Bronchial epithelial cell (primary cell): Measurements from ENCODE around the gene DGKB. TPM values are rescaled to one million over a fixed set of nuclear protein-coding genes. Genes with fewer than 3 reads are reported as not detected.

Experiments
- DNase-seq: peaks from one replicate; pipeline ENCODE4 v3.0.0-alpha.2; 2010; ENCODE audit warnings: low read depth
- FAIRE-seq: peaks from 2 replicates; lab custom pipeline; 2011; peaks lifted over from hg19 to GRCh38; lab: Jason Lieb, UNC
- H3K27me3 ChIP-seq: 2 replicates; pipeline ENCODE4 v1.5.1; 2011; ENCODE audit warnings: low read length; ENCODE audit not compliant: control insufficient read depth, insufficient read depth
- H3K36me3 ChIP-seq: 2 replicates; pipeline ENCODE4 v1.5.1; 2011; ENCODE audit warnings: low read length; ENCODE audit not compliant: control insufficient read depth, insufficient read depth
- H3K4me3 ChIP-seq: 2 replicates; pipeline ENCODE4 v1.5.1; 2011; ENCODE audit warnings: mild to moderate bottlenecking, low read depth, low read length, control low read depth
- total RNA-seq: library from RNA; depleted of rRNA; stranded (reverse); fragments of >200 nt; gene quantifications from 2 replicates; pipeline ENCODE4 v1.2.1, GENCODE V29; 2014
- TF ChIP-seq, protein P1 (sequence below): IDR thresholded peaks from 2 replicates; pipeline ENCODE4 v1.5.1; 2011; ENCODE audit warnings: mild to moderate bottlenecking, moderate library complexity, low read length, control low read depth, inconsistent platforms; ENCODE audit not compliant: insufficient read depth, severe bottlenecking

DGKB gene
- total RNA-seq, 1 donor from 2014 or later = not detected

DNA sequence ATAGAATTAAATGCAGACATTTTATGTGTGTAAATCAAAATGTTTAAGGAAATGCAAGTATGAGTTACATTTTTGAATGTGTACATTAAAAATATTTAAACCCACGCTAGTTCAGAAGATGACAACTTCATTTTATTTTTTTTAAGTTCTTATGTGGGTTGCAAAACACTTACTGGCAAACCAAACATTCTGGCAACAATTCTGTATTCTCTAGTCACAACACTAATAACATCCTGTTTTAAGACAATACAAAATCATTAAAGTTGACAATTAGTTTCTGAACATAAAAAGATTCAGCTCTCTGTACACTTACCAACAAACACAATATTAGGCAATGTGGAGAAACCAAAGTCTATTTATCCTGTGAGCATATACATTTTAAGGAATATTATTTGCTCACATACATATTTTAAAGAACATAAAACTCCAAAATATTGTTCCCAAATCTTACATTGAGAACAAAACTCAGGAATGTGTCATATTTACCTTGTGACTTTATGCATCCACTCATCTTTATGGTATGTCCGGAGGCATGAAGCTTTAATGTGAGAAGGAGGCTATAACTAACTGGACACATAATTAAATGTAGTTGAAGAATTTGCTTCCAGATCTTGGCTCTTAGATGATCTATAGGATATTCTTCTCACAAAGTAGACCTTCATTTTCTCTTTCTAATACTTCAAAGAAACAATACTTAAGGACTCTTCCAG lies 134.7 kb downstream of the DGKB start:
- peak; percentile 52 for DNase-seq
- Histone ChIP-seq H3K27me3 (no peaks in the 10 kb centered on the region), H3K4me3 (no peak overlapping the region), H3K36me3 (no peaks in the 10 kb centered on the region)
- TF ChIP-seq, protein P1, sequence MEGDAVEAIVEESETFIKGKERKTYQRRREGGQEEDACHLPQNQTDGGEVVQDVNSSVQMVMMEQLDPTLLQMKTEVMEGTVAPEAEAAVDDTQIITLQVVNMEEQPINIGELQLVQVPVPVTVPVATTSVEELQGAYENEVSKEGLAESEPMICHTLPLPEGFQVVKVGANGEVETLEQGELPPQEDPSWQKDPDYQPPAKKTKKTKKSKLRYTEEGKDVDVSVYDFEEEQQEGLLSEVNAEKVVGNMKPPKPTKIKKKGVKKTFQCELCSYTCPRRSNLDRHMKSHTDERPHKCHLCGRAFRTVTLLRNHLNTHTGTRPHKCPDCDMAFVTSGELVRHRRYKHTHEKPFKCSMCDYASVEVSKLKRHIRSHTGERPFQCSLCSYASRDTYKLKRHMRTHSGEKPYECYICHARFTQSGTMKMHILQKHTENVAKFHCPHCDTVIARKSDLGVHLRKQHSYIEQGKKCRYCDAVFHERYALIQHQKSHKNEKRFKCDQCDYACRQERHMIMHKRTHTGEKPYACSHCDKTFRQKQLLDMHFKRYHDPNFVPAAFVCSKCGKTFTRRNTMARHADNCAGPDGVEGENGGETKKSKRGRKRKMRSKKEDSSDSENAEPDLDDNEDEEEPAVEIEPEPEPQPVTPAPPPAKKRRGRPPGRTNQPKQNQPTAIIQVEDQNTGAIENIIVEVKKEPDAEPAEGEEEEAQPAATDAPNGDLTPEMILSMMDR = no peak
- no peak for FAIRE-seq

DNA sequence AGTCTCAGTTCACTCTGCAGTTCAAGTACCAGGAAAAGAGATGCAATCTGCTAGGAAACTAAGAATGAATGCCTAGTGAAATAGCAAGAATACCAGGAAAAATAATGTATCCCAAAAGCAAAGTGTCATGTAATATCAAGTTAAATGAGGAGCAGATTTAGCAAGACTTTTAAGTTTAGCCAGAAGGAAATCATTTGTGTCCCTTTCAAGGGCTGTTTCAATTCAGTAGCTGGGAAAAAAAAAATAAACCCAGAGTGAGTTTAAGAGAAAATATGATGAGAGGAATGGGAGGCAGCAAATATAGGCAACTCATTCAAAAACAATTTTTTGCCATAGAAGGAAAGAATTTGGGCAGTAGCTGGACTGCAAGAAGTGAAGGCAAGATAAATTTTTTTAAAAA lies 135.8 kb downstream of the DGKB start:
- Histone ChIP-seq H3K4me3 (no peak overlapping the region), H3K27me3 (no peaks in the 10 kb centered on the region), H3K36me3 (no peaks in the 10 kb centered on the region)
- TF ChIP-seq, protein P1 = no peak
- DNase-seq (no peak), FAIRE-seq (no peak)

DNA sequence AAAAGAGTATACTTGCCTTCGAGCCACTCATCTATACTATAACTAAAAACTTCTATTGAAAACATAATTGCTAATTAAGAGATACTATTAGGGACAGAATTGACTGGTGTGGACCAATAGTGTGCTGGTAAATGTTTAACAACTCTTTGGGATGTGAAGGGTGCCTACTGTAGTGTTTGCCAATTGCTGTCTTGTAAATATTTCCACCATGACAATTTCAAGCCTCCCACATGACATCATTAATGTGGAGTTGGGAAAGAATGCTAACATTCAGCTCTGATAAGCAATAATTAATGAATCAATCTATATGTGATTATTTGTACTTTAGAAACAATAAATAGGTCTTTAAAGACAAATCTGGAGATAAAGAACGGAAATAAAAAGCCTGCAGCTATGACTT lies 136.8 kb downstream of the DGKB start:
- H3K27me3 ChIP-seq = no peaks in the 10 kb centered on the region
- TF ChIP-seq, protein P1 = no peak
- no peaks in the 10 kb centered on the region for H3K36me3 ChIP-seq
- DNase-seq (peak; percentile 24), FAIRE-seq (no peak)
- no peak overlapping the region for H3K4me3 ChIP-seq

DNA sequence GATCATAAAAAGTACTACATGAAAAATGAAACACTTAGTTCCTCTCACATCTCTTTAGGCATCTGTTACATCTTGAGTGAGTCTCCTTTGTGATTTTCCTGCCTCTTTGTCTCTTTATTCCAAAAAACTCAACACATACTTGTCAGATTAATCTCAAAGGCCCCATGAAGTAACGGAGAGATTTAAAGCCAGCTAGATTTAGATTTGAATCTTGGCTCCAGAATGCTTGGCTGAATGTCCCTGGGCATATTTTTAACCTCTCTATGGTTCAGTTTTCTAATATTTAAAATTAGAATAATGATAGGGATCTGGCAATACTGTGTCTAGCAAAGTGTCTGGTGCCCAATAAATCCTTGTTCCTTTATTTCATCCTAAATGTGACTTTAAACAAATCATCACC lies 140.0 kb downstream of the DGKB start:
- no peak overlapping the region for H3K4me3 ChIP-seq
- FAIRE-seq = no peak
- no peaks in the 10 kb centered on the region for H3K36me3 ChIP-seq
- TF ChIP-seq, protein P1 = no peak
- H3K27me3 ChIP-seq = no peaks in the 10 kb centered on the region
- DNase-seq = no peak

DNA sequence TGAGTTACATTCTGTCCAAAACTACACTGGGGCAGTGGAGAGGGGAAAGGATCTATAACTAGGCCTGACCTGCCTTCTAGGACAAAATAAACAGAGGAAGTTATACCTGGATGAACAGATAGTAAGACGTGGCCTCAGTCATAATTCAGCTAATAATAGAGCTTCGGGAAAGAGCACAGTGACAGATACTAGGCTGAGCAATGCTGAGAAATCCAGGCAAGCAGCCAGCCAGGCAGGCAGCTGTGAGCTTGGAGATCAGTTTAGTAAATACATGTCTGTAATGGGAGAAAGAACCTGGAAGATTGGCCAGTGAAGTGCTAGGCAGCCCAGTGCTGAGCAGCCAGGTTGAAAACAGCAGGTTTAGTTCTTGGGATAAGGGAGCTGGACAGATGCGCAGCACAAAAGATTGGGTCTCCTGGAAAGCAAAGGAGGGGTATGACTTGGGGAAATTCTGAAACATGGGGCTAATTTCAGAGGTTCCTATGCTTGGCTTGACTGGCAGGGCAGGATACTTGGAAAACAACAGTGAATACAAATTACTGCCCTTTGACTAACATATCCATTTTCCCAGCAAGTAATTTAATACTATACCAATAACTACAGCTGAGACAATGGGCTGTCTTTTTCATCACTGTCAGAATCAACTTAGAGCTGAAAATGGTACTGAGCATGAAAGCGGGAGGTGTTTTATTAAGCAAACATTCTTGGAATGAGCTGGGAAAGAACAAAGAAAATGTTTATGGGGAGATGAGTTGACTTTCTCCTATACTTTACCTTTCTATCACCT lies 140.8 kb downstream of the DGKB start:
- Histone ChIP-seq H3K4me3 (no peak overlapping the region), H3K27me3 (no peaks in the 10 kb centered on the region), H3K36me3 (no peaks in the 10 kb centered on the region)
- TF ChIP-seq, protein P1 = no peak
- FAIRE-seq = peak; percentile 76
- DNase-seq = peak; percentile 84
